Progenitor cell of endocrine pancreas (in vitro differentiated cells): Measurements from ENCODE around the gene STXBP2. TPM values are rescaled to one million over a fixed set of nuclear protein-coding genes. Genes with fewer than 3 reads are reported as not detected.

Experiments
- DNase-seq: peaks from one replicate; pipeline ENCODE4 v3.0.0; 2021; ENCODE audit warnings: low spot score; ENCODE audit not compliant: unreplicated experiment
- H3K27ac Mint-ChIP-seq: 2 replicates; pipeline ENCODE4 v1.8.0; 2021; ENCODE audit warnings: mild to moderate bottlenecking, moderate library complexity, mixed read lengths
- H3K27me3 Mint-ChIP-seq: 2 replicates; pipeline ENCODE4 v1.8.0; 2021; ENCODE audit warnings: mixed read lengths
- H3K36me3 Mint-ChIP-seq: 2 replicates; pipeline ENCODE4 v1.8.0; 2022; ENCODE audit warnings: mixed read lengths; ENCODE audit not compliant: insufficient read depth
- H3K4me1 Mint-ChIP-seq: 2 replicates; pipeline ENCODE4 v1.8.0; 2021; ENCODE audit warnings: low read depth, mixed read lengths
- H3K4me3 Mint-ChIP-seq: 2 replicates; pipeline ENCODE4 v1.8.0; 2021; ENCODE audit warnings: low read depth, mild to moderate bottlenecking, moderate library complexity, mixed read lengths
- H3K9me3 Mint-ChIP-seq: 2 replicates; pipeline ENCODE4 v1.8.0; 2021; ENCODE audit warnings: low read depth, mixed read lengths
- CTCF ChIP-seq: fragments of 200-600 bp; sonication (generic); IDR thresholded peaks from one replicate; pipeline ENCODE4 v1.5.0; 2021; ENCODE audit warnings: antibody characterized with exemption, mild to moderate bottlenecking; ENCODE audit not compliant: unreplicated experiment
- total RNA-seq: library from RNA; stranded (reverse); gene quantifications from 2 replicates; pipeline ENCODE4 v1.2.1, GENCODE V29; 2021

The STXBP2 gene
- total RNA-seq, 1 donor from 2014 or later = 141 TPM

GRCh38 chr19:7620442-7621412, 16.2 kb upstream of the STXBP2 start:
- DNase-seq = no peak
- Mint-ChIP-seq H3K4me1 (no peaks in the 10 kb centered on the region), H3K36me3 (peaks cover 16% of the 10 kb centered on the region), H3K9me3 (no peaks in the 10 kb centered on the region), H3K27ac (no peak overlapping the region), H3K27me3 (no peaks in the 10 kb centered on the region), H3K4me3 (no peak overlapping the region)
- TF ChIP-seq CTCF = no peak

GRCh38 chr19:7622933-7623685, 13.8 kb upstream of the STXBP2 start:
- Mint-ChIP-seq H3K36me3 (peaks cover 19% of the 10 kb centered on the region), H3K27me3 (no peaks in the 10 kb centered on the region), H3K27ac (no peak overlapping the region), H3K9me3 (no peaks in the 10 kb centered on the region), H3K4me3 (no peak overlapping the region), H3K4me1 (peaks cover 1% of the 10 kb centered on the region)
- no peak for DNase-seq
- no peak for TF ChIP-seq CTCF

GRCh38 chr19:7623725-7624603, 12.9 kb upstream of the STXBP2 start:
- TF ChIP-seq CTCF = no peak
- H3K27ac Mint-ChIP-seq = no peak overlapping the region
- H3K36me3 Mint-ChIP-seq = peaks cover 12% of the 10 kb centered on the region
- H3K4me1 Mint-ChIP-seq = peaks cover 8% of the 10 kb centered on the region
- no peaks in the 10 kb centered on the region for H3K27me3 Mint-ChIP-seq
- DNase-seq = no peak
- no peak overlapping the region for H3K4me3 Mint-ChIP-seq
- no peaks in the 10 kb centered on the region for H3K9me3 Mint-ChIP-seq

- Mint-ChIP-seq H3K9me3 (no peaks in the 10 kb centered on the region), H3K4me3 (no peak overlapping the region)
- TF ChIP-seq CTCF = no peak
Measured at GRCh38 chr19:7624810-7625209, 12.1 kb upstream of the STXBP2 start.

More at GRCh38 chr19:7624810-7625209, 12.1 kb upstream of the STXBP2 start:
- Mint-ChIP-seq H3K27ac (no peak overlapping the region), H3K4me1 (peaks cover 16% of the 10 kb centered on the region), H3K27me3 (no peaks in the 10 kb centered on the region), H3K36me3 (peaks cover 14% of the 10 kb centered on the region)
- DNase-seq = no peak
